SIG-M5 (cell line): Measurements from ENCODE around the gene SPATA22.
"Not testable (repeated sequence)": the region's sequence is repeated elsewhere in the genome, so short reads cannot be mapped to it uniquely, and the experiment has no call there.

ENCODE experiments used
- DNase-seq: peaks from one replicate; lab custom pipeline; 2025; lab: John Stamatoyannopoulos, UW

Gene SPATA22

DNA sequence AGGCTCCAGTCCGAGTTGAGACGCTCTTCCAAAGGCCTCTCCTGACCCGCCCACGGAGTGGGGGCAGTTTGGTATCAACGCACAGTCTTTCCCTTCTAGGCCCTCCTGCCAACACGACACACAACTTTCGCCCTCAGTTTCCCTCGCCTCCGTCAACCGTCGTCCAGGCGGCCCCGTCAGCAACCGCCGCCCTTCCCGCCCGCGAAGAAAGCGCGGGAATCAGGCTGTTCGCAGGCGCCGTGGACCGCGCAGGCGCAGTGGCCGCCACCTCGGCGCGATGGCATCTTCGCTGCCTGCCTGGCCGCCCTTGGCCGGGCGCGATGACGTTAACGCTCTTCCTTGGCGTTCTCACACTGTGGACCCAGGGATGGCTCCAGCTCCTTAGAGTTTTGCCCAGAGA is at the start of gene SPATA22:
Gene SPATA22, minus strand, starts transcription at position 221 of the 400 bp plus-strand sequence. CDS start 2,494 bp downstream, outside the sequence.
- no peak for DNase-seq

GRCh38 chr17:3519472-3519871 is 47.9 kb upstream of the SPATA22 start:
- not testable (repeated sequence) for DNase-seq

DNA sequence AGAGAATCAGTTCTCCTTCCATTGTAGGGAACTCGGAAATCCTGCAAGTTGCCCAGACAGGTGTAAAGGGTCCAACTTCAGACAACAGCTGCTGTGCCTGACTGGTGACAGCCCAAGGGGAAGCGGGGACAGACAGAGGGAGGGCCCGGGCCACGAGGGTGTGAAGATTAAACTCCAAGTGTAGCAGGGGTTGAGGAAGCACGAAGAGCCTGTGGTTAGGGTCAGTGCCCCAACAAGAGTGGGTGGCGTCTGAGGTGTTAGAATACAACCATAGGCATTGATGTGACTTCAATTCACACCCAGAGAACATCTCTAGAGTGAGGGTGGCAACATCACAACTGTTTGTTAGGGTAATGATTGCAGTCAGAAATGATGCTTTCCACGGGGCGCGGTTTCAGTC is 43.3 kb upstream of the SPATA22 start:
- no peak for DNase-seq

DNA sequence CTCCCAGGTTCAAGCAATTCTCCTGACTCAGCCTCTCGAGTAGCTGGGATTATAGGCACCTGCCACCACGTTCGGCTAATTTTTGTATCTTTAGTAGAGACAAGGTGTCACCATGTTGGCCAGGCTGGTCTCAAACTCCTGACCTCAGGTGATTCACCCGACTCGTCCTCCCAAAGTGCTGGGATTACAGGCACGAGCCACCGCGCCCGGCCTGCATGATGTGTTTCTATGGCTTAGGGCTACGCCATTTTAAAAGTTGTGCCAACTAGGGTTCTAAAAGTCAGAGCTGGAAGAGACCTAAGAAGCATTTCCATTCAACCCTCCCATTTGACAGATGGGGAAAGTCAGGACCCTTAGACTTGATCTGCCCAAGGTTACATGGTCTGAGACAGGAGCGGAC is 42.5 kb upstream of the SPATA22 start:
- DNase-seq = not testable (repeated sequence)

- no peak for DNase-seq
Measured at GRCh38 chr17:3513305-3514035, 41.9 kb upstream of the SPATA22 start.

DNA sequence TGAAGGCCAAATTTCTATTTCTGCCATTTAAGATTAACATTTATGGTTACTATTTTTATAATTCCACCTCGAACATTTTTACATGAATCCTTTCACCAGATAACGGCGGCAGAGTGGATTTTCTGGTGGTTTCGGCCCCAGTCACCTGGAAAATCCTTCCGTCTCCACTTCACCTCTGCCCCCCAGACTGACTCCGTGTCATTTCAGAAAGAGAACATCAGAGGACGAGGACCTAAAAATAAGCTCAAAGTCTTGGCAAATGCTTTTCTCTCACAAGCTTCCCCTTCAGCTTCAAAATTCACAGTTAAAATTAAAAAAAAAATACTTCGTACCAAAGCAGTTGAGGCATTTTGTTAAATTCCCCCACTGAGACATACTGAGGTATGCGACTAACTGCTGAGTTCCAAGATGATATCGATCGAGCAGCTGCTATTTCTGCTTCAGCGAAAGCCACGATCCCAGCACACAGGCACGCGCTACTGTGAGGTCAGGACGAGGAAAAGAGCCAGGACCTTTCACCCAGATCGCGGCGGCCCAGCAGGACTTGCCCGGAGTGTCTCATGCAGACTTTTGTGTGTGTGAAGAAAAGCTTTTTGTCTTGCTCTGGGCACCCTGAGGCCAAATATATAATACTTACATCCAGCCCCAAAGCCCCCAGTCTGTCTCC is 41.0 kb upstream of the SPATA22 start:
- no peak for DNase-seq

- DNase-seq = no peak
Measured at GRCh38 chr17:3511852-3512504, 40.4 kb upstream of the SPATA22 start.

DNA sequence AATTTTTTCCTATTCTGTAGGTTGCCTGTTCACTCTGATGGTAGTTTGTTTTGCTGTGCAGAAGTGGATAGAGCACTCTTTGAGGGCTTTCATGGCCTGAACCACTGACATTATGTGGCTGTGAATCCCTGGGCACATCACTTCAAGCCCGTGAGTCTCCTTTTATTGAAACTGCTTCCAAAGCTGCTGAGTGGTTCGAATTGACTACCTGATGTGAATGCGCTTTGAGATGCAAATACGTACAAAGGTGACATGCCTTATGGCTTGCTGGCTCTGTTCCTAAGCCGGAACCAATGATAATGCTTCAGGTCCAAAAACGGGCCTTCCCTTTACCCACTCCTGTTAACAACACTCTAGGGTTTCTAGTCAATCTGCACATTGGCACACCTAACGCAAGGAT is 38.5 kb upstream of the SPATA22 start:
- no peak for DNase-seq

- DNase-seq = no peak
Measured at GRCh38 chr17:3507869-3508268, 36.2 kb upstream of the SPATA22 start.

GRCh38 chr17:3507071-3507470 is 35.5 kb upstream of the SPATA22 start:
- no peak for DNase-seq

DNA sequence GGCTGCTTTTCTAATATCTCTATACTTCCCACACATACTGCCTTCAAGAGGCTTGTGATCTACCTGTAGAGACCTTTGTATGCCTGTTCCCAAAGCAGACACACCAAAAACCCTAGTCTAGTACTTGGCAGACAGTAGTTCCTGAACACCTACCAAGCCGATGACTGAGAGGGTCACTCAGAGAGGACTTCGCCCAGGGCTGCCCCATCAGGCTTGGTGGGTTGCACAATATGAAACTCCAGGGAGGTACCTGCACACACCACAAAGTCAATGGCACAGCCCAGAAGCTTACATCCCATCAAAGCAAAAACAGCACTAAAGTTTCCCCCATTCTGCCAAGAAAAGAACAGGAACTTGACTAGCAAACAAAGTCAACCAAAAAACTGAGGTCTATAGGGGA is 34.4 kb upstream of the SPATA22 start:
- no peak for DNase-seq

GRCh38 chr17:3505008-3505407 is 33.4 kb upstream of the SPATA22 start:
- DNase-seq = no peak

DNA sequence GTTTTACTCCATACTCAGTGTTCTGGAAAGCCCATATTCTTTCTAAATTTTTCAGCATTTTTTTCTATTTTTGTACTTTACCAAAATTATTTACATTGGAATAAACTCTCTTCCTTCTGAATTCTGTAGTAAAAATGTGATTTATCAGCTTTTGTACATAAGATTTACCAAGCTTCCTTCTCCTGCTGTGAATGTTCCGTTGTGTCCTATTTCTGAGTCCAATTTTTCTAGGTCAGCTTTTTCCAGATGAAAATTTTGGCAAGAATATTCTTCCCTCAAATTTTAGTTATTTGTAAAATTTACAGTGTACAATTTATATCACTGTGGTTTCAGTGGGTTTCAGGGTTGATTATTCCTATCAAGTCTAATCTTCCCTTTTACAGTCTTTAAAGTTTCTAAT is 31.7 kb upstream of the SPATA22 start:
- no peak for DNase-seq

GRCh38 chr17:3502466-3502865 is 30.8 kb upstream of the SPATA22 start:
- DNase-seq = no peak

- DNase-seq = no peak
Measured at GRCh38 chr17:3501344-3501743, 29.7 kb upstream of the SPATA22 start.

GRCh38 chr17:3497101-3497500 is 25.5 kb upstream of the SPATA22 start:
- DNase-seq = no peak

GRCh38 chr17:3485481-3486068 is 14.0 kb upstream of the SPATA22 start:
- DNase-seq = no peak

DNA sequence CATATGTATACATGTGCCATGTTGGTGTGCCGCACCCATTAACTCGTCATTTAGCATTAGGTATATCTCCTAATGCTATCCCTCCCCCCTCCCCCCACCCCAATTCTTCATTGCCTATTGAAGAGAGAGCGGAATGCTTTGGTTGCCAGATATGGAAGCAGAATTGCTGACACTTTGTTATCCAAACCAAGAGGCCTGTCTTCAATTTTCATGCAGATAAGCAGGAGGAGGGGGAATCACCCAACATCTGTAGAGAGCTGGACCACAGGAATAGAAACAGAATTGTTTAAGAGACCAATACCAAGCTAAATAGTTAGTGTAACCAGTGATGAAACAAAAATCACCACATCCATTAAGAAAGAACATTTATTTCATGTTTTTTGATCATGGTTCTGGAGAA is 11.2 kb upstream of the SPATA22 start:
- DNase-seq = no peak

GRCh38 chr17:3479988-3480387 is 8.4 kb upstream of the SPATA22 start:
- DNase-seq = no peak

- DNase-seq = no peak
Measured at GRCh38 chr17:3475812-3476610, 4.4 kb upstream of the SPATA22 start, which contains the start of gene ASPA. TSS of gene ASPA (plus strand) at chr17:3475997. CDS start at chr17:3476160, 163 bp downstream.

GRCh38 chr17:3475251-3475685 is 3.6 kb upstream of the SPATA22 start:
- no peak for DNase-seq

- no peak for DNase-seq
Measured at GRCh38 chr17:3474212-3474611, 2.6 kb upstream of the SPATA22 start.
